ENCODE measurements around the gene ARTN. TPM values are rescaled to one million over a fixed set of nuclear protein-coding genes. Genes with fewer than 3 reads are reported as not detected.

ARTN gene
- total and polyA plus RNA-seq, 7 donors = 0.05 to 0.79 (median 0.43) TPM; not detected in 1

GRCh38 chr1:43969416-43969745 is 35.8 kb downstream of the ARTN start:
- ATAC-seq (no peak), DNase-seq (no peak)
- no peak for TF ChIP-seq CTCF (IDR thresholded peaks at IDR 0.05)
- H3K4me3 ChIP-seq = peak overlapping the region; percentile 99
- H3K9me3 ChIP-seq = no peaks in the 10 kb centered on the region
- intact Hi-C loops (cut with DNase I) = no loop called here
- no peaks in the 10 kb centered on the region for H3K27me3 ChIP-seq (ENCODE audit: insufficient read depth in 3 of 3, low read length in 2 of 3)
- H3K4me1 ChIP-seq = peaks cover 27% of the 10 kb centered on the region
- H3K27ac ChIP-seq = no peak overlapping the region
- H3K36me3 ChIP-seq (ENCODE audit: insufficient read depth in 1 of 2, low read depth in 1 of 2) = peaks cover 2 to 53% of the 10 kb centered on the region in 2 donors
- 52 to 59% (median 54%) methylated on average over 7 of the region's 7 CpGs for WGBS, 3 donors

GRCh38 chr1:43969746-43970466 is 36.3 kb downstream of the ARTN start, which contains the start of gene DPH2:
TSS of gene DPH2 (plus strand) at chr1:43970010. CDS start at chr1:43970176, 166 bp downstream.
- H3K4me3 ChIP-seq = peak within 1 kb of the TSS; percentile 99
- DNase-seq (peak; percentile 98 to 99), ATAC-seq (peak; percentile 79 to 82 (median 80))
- WGBS, 3 donors = 0 to 1% (median 1%) methylated on average over 47 of the region's 47 CpGs
- H3K9me3 ChIP-seq = no peaks in the 10 kb centered on the region
- H3K27ac ChIP-seq = peak within 1 kb of the TSS; percentile 97
- intact Hi-C loops (cut with DNase I) = loop anchor here in 1 of 2 donors (2.0 kb wide), 1 partner anchor 19 kb away; no protein-coding TSS in a partner anchor
- no peaks in the 10 kb centered on the region for H3K27me3 ChIP-seq (ENCODE audit: insufficient read depth in 3 of 3, low read length in 2 of 3)
- no peak for TF ChIP-seq CTCF (IDR thresholded peaks at IDR 0.05)
- H3K4me1 ChIP-seq = peaks cover 27% of the 10 kb centered on the region
- H3K36me3 ChIP-seq (ENCODE audit: insufficient read depth in 1 of 2, low read depth in 1 of 2) = peaks cover 2 to 47% of the 10 kb centered on the region in 2 donors

- no peaks in the 10 kb centered on the region for H3K27me3 ChIP-seq (ENCODE audit: insufficient read depth in 3 of 3, low read length in 2 of 3)
- H3K27ac ChIP-seq = peak overlapping the region; percentile 97
- intact Hi-C loops (cut with DNase I) = loop anchor here in 1 of 2 donors (2.0 kb wide), 1 partner anchor 20 kb away; no protein-coding TSS in a partner anchor
- peak overlapping the region; percentile 99 for H3K4me3 ChIP-seq
- H3K4me1 ChIP-seq = peaks cover 28% of the 10 kb centered on the region
- TF ChIP-seq CTCF (IDR thresholded peaks at IDR 0.05) = no peak
- H3K9me3 ChIP-seq = no peaks in the 10 kb centered on the region
- DNase-seq (no peak), ATAC-seq (no peak)
- 38 to 53% (median 43%) methylated on average over 5 of the region's 5 CpGs for WGBS, 3 donors
- H3K36me3 ChIP-seq (ENCODE audit: insufficient read depth in 1 of 2, low read depth in 1 of 2) = peaks cover 2 to 41% of the 10 kb centered on the region in 2 donors
Observed at GRCh38 chr1:43970502-43970901, 36.9 kb downstream of the ARTN start.

GRCh38 chr1:43970911-43971310 is 37.3 kb downstream of the ARTN start:
- no peak for TF ChIP-seq CTCF (IDR thresholded peaks at IDR 0.05)
- Histone ChIP-seq H3K4me1 (peaks cover 32% of the 10 kb centered on the region), H3K27ac (peak overlapping the region; percentile 97), H3K36me3 (ENCODE audit: insufficient read depth in 1 of 2, low read depth in 1 of 2) (peaks cover 2 to 37% of the 10 kb centered on the region in 2 donors), H3K9me3 (no peaks in the 10 kb centered on the region), H3K27me3 (ENCODE audit: insufficient read depth in 3 of 3, low read length in 2 of 3) (no peaks in the 10 kb centered on the region), H3K4me3 (peak overlapping the region; percentile 99)
- no peak for ATAC-seq
- no peak for DNase-seq
- 85 to 93% (median 89%) methylated on average over 9 of the region's 9 CpGs for WGBS, 3 donors
- intact Hi-C loops (cut with DNase I) = loop anchor here in 1 of 2 donors (2.0 kb wide), 1 partner anchor 20 kb away; no protein-coding TSS in a partner anchor

Data from psoas muscle (tissue), 8 donors.